GM23338 (cell line): ENCODE results near the gene CCIN.

Experiments used
- CTCF ChIP-seq, 2 experiments: fragments of 200-600 bp in 1 of 2; sonication (generic) in 1 of 2; conservative IDR thresholded peaks; 2 replicates each; pipeline versions ENCODE4 v1.5.1 to v1.6.1; 2016 to 2017; ENCODE audit warnings: antibody characterized with exemption in 2 of 2, low read depth in 2 of 2, mild to moderate bottlenecking in 2 of 2, moderate library complexity in 1 of 2
- JUNB ChIP-seq: IDR thresholded peaks from one replicate; pipeline ENCODE4 v1.6.1; 2016; ENCODE audit warnings: antibody characterized with exemption; ENCODE audit not compliant: unreplicated experiment
- POLR2AphosphoS5 ChIP-seq: IDR thresholded peaks from 2 replicates; pipeline ENCODE4 v1.6.1; 2016; ENCODE audit warnings: antibody characterized with exemption, low read depth

GRCh38 chr9:36140086-36141084 is 28.8 kb upstream of the CCIN start:
- no peak for TF ChIP-seq CTCF (conservative IDR thresholded peaks at IDR 0.05; ENCODE audit: low read depth in 2 of 2)
- TF ChIP-seq POLR2AphosphoS5, result no peak
- no peak for TF ChIP-seq JUNB
